GM10847 (cell line): ENCODE data around the gene LAGE3.

Source experiments
- POLR2A ChIP-seq: IDR thresholded peaks from 2 replicates; pipeline ENCODE4 v1.6.1; 2011; ENCODE audit not compliant: insufficient read length; ENCODE audit errors: extremely low read depth

Gene LAGE3

GRCh38 chrX:154458116-154458953 is 20.7 kb downstream of the LAGE3 start, which contains the start of gene PLXNA3:
PLXNA3 (plus strand) TSS chrX:154458281; CDS start chrX:154460184, 1,903 bp downstream.
- peak; percentile 74 for TF ChIP-seq POLR2A

- no peak for TF ChIP-seq POLR2A
Measured at GRCh38 chrX:154457491-154458115, 21.5 kb downstream of the LAGE3 start.

DNA sequence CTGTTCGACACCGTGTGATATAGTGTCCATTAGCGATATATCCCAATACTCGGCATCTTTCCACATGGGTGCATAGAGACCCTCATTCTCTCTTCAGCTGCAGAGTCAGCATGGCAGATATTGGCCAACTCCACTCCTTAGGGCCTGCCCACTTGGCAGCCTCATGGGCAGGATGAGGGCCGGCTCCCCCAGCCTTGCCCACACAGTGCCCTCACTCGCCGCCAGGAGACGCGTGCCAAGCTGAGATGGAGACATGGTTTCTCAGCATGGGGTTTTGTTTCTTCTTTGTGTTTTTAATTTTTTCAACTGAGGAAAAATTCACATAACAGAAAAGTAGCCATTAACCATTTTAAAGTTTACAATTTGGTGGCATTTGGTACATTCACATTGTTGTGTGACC is 26.3 kb downstream of the LAGE3 start:
- TF ChIP-seq POLR2A: no peak

GRCh38 chrX:154450312-154450711 is 28.8 kb downstream of the LAGE3 start:
- no peak for TF ChIP-seq POLR2A

DNA sequence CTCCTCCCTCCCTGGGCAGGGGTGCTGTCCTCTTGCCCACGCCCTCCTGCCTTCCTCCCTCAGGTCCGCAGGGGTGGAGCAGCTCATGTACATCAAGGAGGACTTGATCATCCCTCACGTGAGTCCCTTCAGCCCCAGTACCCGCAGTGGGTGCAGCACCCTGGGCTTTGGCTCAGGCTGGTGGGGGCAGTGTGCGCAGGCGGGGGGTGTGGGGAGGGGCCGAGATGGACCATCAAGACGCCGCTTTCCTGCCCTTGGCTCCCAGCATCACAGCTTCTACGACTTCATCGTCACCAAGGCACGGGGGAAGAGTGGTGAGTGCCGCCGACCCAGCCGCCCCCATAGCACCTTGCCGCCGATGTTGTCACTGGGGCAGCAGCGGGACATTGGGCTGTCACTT is 29.5 kb downstream of the LAGE3 start:
- TF ChIP-seq POLR2A: no peak

DNA sequence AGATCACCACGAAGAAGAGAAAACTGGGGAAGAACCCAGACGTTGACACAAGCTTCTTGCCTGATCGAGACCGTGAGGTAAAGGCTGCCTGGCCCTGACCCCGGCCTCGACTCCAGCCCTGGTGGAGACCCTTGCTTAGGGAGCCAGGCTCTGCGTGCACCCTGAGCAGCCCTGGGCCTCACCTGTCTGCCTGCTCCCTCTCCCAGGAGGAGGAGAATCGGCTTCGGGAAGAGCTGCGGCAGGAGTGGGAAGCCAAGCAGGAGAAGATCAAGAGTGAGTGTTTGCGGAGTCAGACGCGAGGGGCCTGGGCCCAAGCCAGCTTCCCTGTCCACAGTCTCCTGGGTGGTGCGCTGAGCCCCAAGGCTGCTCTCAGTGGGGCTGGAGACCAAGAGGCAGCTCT is 30.6 kb downstream of the LAGE3 start:
- no peak for TF ChIP-seq POLR2A

- TF ChIP-seq POLR2A: no peak
Measured at GRCh38 chrX:154446430-154446829, 32.7 kb downstream of the LAGE3 start.

DNA sequence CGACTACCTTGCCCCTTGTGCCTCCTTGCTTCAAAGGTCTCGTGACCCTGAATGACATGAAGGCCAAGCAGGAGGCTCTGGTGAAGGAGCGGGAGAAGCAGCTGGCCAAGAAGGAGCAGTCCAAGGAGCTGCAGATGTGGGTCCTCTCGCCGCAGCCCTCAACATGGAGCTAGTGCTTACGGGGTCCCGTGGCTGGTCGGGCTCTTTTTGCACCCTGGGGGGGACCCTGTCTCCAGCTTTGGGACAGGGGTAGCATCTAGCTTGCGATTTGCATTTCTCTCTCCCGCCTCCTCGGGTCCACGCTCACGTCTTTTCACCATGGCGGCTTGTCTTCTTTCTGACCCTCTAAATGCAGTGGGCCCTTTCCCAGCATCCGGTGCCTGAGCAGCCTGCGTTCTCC is 33.3 kb downstream of the LAGE3 start:
- no peak for TF ChIP-seq POLR2A

DNA sequence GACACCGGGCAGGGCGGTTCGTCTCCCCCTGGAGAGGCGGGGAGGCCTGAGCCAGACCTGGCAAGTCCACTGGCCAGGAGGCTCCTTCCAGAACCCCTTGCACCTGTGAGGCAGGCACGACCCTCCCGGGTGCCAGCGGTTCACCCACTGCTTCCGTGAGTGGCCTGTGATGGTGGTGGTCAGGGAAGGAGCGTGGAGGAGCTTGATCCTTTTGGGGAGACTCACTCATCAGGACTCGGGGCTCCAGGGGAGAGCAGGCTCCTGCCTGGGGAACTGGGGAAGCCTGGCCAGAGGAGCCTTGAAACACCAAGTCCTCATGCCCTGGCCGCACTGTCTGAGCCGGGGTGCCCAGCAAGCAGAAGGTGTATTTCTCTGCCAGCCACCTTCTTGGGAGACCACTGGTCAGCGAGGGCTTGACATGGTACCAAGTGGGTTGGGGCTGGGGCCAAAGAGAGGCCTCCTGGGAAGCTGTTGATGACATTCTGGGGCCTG is 34.3 kb downstream of the LAGE3 start:
- no peak for TF ChIP-seq POLR2A

- no peak for TF ChIP-seq POLR2A
Measured at GRCh38 chrX:154443992-154444754, 34.9 kb downstream of the LAGE3 start, which contains the start of gene FAM50A. FAM50A (plus strand) TSS chrX:154444141; CDS start chrX:154444236, 95 bp downstream.

GRCh38 chrX:154443479-154443910 is 35.6 kb downstream of the LAGE3 start:
- TF ChIP-seq POLR2A: no peak

DNA sequence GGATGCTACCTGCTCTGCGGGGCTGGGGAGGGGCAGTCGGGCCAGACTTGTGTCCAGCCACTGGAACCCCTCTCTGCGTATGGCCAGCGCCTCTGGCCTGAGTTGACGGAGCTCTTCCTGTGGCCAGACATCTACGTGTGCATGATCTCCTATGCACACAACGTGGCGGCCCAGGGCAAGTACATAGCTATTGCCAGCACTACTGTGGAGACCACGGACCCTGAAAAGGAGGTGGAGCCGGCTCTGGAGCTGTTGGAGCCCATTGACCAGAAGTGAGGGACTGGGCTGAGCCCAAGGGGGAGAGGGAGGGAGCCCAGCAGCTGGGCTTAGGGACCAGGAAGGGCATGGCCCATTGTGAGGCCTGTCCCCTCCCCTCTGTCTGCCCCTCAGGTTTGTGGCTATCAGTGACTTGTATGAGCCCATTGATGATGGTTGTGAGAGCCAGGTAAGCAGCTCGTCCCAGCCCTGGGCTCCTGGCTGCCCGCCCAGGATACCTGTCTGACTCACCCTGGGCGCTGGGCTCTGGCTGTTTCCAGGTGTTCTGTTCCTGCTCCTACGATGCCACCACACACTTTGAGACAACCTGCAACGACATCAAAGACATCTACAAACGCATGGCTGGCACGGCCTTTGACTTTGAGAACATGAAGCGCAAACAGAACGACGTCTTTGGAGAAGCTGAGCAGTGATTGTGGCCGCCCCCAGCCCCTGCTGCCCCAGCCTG is 36.9 kb downstream of the LAGE3 start:
- TF ChIP-seq POLR2A: no peak

DNA sequence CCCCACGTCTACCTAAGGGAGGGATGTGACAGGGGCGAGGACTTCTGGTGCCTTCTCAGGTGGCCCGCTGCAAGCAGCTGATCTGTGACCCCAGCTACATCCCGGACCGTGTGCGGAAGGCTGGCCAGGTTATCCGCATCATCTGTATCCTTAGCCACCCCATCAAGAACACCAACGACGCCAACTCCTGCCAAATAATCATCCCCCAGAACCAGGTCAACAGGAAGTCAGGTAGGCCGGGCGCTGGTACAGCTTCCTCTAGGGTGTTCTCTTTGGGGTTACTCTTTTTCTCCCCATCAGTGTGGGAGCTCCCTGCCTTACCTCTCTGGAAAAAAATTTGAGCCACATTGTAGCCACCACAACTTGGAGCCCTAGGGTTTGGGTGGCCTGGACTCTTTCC is 37.5 kb downstream of the LAGE3 start:
- no peak for TF ChIP-seq POLR2A

DNA sequence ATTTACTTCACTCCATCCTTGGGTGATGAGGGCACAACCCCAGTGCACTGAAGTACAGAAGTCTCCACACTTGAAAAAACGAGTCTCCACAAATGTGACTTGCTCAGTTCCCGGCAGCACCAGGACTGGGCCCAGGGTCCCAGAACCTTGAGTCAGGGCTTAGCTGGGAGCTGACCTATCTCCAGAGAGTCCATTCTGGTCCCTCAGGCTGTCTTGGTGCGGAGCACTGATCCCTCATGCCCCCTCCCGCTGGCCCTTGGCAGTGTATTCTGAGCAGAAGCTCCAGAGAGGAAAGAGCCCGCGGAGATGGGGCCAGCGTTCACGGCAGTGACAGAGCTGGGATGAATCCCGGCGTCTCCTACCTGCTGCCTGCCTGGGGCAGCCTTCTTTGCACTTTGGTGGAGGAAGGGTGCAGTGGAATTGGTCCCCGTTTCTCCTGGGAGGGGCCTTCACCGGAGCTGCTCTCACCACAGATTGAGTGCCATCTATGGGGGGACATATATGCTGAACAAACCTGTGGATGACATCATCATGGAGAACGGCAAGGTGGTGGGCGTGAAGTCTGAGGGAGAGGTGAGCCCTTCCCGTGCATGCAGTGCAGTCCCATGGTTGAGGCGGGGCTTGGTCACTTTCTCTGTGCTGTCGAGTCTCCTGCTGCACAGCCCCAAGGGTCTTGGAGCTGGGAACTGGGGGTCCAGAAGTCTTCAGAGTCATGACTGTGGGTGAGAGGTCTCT is 38.3 kb downstream of the LAGE3 start:
- TF ChIP-seq POLR2A: no peak
